ENCODE measurements around the gene SLC16A7.

- no peak for TF ChIP-seq ZNF274 (IDR thresholded peaks at IDR 0.05; ENCODE audit: low read depth, low read length)
- no peak for TF ChIP-seq YY1 (IDR thresholded peaks at IDR 0.05; ENCODE audit: insufficient read depth, insufficient read length)
- TF ChIP-seq SUZ12 (IDR thresholded peaks at IDR 0.05; ENCODE audit: extremely low read depth, insufficient read depth, insufficient read length), result no peak
These were observed 20.0 kb upstream of the SLC16A7 start for GRCh38 chr12:59575826-59576225.
